CD4-positive, alpha-beta memory T cell (primary cell): ENCODE measurements around the gene ROBO1. TPM values are rescaled to one million over a fixed set of nuclear protein-coding genes. Genes with fewer than 3 reads are reported as not detected.
"Not testable (repeated sequence)": the region's sequence is repeated elsewhere in the genome, so short reads cannot be mapped to it uniquely, and the experiment has no call there.

Experiments used
- CTCF ChIA-PET: fragments of 350-600 bp; sonication (Branson Sonifier 250); formaldehyde crosslinking; loops from one replicate; lab custom pipeline; 2021; ENCODE audit warnings: inconsistent platforms; ENCODE audit not compliant: partially characterized antibody; lab: Charles Lee
- POLR2A ChIA-PET: fragments of 350-600 bp; sonication (Branson Sonifier 250); formaldehyde crosslinking; loops from one replicate; lab custom pipeline; 2021; ENCODE audit not compliant: partially characterized antibody; lab: Charles Lee
- DNase-seq, 5 donors: peaks; one replicate each; pipeline versions ENCODE4 v3.0.0 to v3.0.0-alpha.2; 2020 to 2022; ENCODE audit warnings: mixed read lengths in 1 of 5
- H3K27ac ChIP-seq: one replicate; pipeline ENCODE4 v1.7.0; 2013; ENCODE audit warnings: low read depth, low read length
- H3K27me3 ChIP-seq: 2 replicates; pipeline ENCODE4 v1.7.0; 2013; ENCODE audit warnings: mild to moderate bottlenecking, low read length, moderate library complexity; ENCODE audit not compliant: insufficient read depth
- H3K36me3 ChIP-seq: 2 replicates; pipeline ENCODE4 v1.7.0; 2013; ENCODE audit warnings: mild to moderate bottlenecking, low read length, moderate library complexity; ENCODE audit not compliant: insufficient read depth
- H3K4me1 ChIP-seq: 2 replicates; pipeline ENCODE4 v1.7.0; 2013; ENCODE audit warnings: mild to moderate bottlenecking, low read length, moderate library complexity; ENCODE audit not compliant: insufficient read depth
- H3K4me3 ChIP-seq, 2 donors: one replicate each; pipeline ENCODE4 v1.7.0; 2013; ENCODE audit warnings: low read length in 2 of 2, mild to moderate bottlenecking in 1 of 2
- H3K9me3 ChIP-seq, 2 donors: one replicate each; pipeline ENCODE4 v1.7.0; 2013; ENCODE audit warnings: low read length in 2 of 2, control low read depth in 1 of 2; ENCODE audit not compliant: control insufficient read depth in 1 of 2
- H3K27ac Mint-ChIP-seq, 7 donors: one replicate each; pipeline ENCODE4 v1.8.0; 2020 to 2021; ENCODE audit warnings: mixed read lengths in 7 of 7, mild to moderate bottlenecking in 6 of 7, inconsistent platforms in 3 of 7, moderate library complexity in 3 of 7
- H3K27me3 Mint-ChIP-seq, 2 donors: one replicate each; pipeline ENCODE4 v1.8.0; 2020 to 2021; ENCODE audit warnings: mixed read lengths in 2 of 2
- H3K36me3 Mint-ChIP-seq, 2 donors: one replicate each; pipeline ENCODE4 v1.8.0; 2020 to 2021; ENCODE audit warnings: mixed read lengths in 2 of 2, inconsistent platforms in 1 of 2, mild to moderate bottlenecking in 1 of 2
- H3K4me1 Mint-ChIP-seq, 4 donors: one replicate each; pipeline ENCODE4 v1.8.0; 2020 to 2021; ENCODE audit warnings: mixed read lengths in 4 of 4, mild to moderate bottlenecking in 1 of 4
- H3K4me3 Mint-ChIP-seq, 8 donors: one replicate each; pipeline ENCODE4 v1.8.0; 2020 to 2021; ENCODE audit warnings: mixed read lengths in 8 of 8, mild to moderate bottlenecking in 7 of 8, moderate library complexity in 6 of 8, inconsistent platforms in 3 of 8
- H3K9me3 Mint-ChIP-seq, 8 donors: one replicate each; pipeline ENCODE4 v1.8.0; 2020 to 2021; ENCODE audit warnings: mixed read lengths in 8 of 8, mild to moderate bottlenecking in 5 of 8, inconsistent platforms in 3 of 8, moderate library complexity in 1 of 8
- intact Hi-C: fragments of 100-400 bp; cut with micrococcal nuclease; formaldehyde crosslinking; loops from one replicate; pipeline ENCODE4 v1.15.1; 2023
- polyA plus RNA-seq, 2 donors: library from polyadenylated mRNA; unstranded; fragments of 300-500 nt; fragmentation: Illumina TruSeq; gene quantifications; one replicate each; pipeline ENCODE4 v1.2.3, GENCODE V29; 2021
- total RNA-seq, 2 experiments: library from RNA; stranded (reverse); gene quantifications; one replicate each; pipeline ENCODE4 v1.2.3, GENCODE V29; 2021

Gene ROBO1
- total and polyA plus RNA-seq, 4 experiments from 2014 or later = not detected

DNA sequence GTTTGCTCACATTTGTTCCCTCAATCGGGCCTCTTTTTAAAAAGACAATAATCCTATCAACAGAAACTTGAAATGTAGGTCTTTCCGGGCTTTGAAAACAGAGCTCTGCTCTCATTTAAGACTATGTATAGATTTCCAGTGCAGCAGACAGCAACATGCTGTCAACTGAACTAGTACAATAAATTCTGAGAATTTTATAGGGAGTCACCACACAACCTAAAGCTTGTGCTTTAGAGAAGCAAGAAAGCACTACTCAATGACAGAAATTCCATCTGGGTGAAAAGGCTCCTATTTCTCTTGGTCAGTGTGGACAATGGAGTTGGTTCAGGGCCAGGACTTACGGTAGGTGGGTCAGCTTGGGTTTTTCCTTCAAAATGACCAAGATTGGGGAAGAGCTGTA lies 583.5 kb downstream of the ROBO1 start:
- Mint-ChIP-seq H3K4me3 (no peak overlapping the region), H3K36me3 (no peaks in the 10 kb centered on the region), H3K4me1 (no peaks in the 10 kb centered on the region), H3K9me3 (peaks cover 4 to 21% (median 15%) of the 10 kb centered on the region in 8 donors), H3K27me3 (no peaks in the 10 kb centered on the region), H3K27ac (no peak overlapping the region)
- no peak for DNase-seq
- Histone ChIP-seq H3K36me3 (no peaks in the 10 kb centered on the region), H3K4me3 (no peak overlapping the region), H3K27me3 (no peaks in the 10 kb centered on the region), H3K9me3 (peaks cover 0 to 3% of the 10 kb centered on the region in 2 donors), H3K27ac (no peak overlapping the region), H3K4me1 (no peaks in the 10 kb centered on the region)
- ChIA-PET CTCF (no interaction called here), POLR2A (no interaction called here)
- intact Hi-C loops = no loop called here

DNA sequence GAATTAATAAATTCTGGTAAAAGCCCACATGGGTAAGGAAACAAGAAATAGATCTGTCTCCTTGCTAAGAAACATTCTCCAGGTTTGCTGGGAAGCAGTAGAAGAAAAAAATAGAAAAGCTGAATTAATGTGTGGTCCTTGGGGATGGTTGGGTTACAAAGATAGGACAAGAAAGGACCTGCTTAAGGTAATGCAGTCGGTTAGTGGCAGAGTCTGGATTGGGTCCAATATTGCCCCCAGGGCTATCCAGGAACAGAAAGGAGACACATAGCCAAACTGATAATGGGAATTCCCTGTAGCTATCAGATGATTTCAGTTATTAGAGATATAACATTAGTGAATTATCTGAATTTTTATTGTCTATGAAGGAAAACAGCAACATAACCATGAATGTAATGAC lies 584.3 kb downstream of the ROBO1 start:
- Histone ChIP-seq H3K27me3 (no peaks in the 10 kb centered on the region), H3K4me1 (no peaks in the 10 kb centered on the region), H3K36me3 (no peaks in the 10 kb centered on the region), H3K27ac (no peak overlapping the region), H3K9me3 (peaks cover 0 to 3% of the 10 kb centered on the region in 2 donors), H3K4me3 (no peak overlapping the region)
- ChIA-PET CTCF (no interaction called here), POLR2A (no interaction called here)
- no peak overlapping the region for H3K27ac Mint-ChIP-seq
- no peaks in the 10 kb centered on the region for H3K4me1 Mint-ChIP-seq
- no peaks in the 10 kb centered on the region for H3K27me3 Mint-ChIP-seq
- no peaks in the 10 kb centered on the region for H3K36me3 Mint-ChIP-seq
- peaks cover 4 to 21% (median 15%) of the 10 kb centered on the region in 8 donors for H3K9me3 Mint-ChIP-seq
- H3K4me3 Mint-ChIP-seq = no peak overlapping the region
- intact Hi-C loops = no loop called here
- no peak for DNase-seq

DNA sequence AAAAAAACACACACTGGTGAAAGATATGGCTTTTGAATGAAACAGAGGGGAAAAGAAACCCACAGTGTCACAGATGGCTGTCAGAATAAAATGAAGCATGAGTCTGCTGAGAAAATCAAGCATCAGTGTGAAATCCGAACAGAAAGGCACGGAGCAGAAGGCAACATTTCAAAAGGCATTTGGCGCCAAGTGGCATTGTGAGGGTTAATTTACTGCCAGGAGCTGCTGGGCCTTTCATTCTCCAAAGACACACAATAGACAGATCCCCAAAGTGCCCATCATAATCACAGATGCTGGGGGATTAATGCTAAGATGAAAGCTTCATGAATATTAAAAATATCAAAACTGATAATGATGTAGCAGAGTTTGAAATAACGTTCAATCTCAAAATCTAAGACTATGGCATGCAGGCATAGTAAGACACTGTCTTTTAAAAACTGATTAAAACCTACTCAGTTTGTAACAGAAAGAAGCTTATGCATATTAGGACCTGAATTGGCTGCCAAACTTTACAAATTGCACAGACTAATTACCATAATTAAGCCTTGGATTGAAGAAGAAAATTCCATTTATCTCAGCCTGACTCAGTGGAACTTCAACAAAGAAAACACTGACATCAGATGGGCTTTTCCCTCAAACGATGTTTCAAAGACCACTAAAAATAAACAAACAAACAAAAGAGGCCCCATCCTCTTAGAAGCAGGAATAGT lies 589.2 kb downstream of the ROBO1 start:
- Mint-ChIP-seq H3K27ac (no peak overlapping the region), H3K9me3 (peaks cover 4 to 21% (median 14%) of the 10 kb centered on the region in 8 donors)

DNA sequence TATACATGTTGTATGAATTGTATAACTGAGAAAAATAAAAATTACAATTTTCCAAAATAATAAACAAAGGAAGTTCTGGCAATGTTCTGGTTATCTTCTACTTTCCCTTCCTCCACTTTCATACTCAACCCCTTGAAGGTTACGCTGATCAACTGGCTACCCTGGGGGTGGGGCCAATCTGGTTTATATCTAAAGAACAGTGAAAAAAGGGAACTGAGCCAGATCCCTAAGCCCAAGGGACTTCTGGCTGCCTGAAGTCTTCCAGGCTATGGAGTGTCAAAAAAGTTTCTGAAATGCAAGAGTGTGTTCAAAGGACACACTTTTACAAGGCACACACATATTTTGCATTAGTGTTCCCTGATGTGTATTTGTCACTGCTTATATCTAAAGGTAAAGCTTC lies 591.9 kb downstream of the ROBO1 start:
- peaks cover 0 to 11% (median 6%) of the 10 kb centered on the region in 8 donors for H3K9me3 Mint-ChIP-seq
- intact Hi-C loops = no loop called here
- POLR2A ChIA-PET = no interaction called here

More for the DNA sequence above, 589.2 kb downstream of the ROBO1 start:
- Histone ChIP-seq H3K4me1 (no peaks in the 10 kb centered on the region), H3K27ac (no peak overlapping the region), H3K4me3 (no peak overlapping the region), H3K36me3 (no peaks in the 10 kb centered on the region), H3K9me3 (no peaks in the 10 kb centered on the region), H3K27me3 (no peaks in the 10 kb centered on the region)
- Mint-ChIP-seq H3K4me1 (no peaks in the 10 kb centered on the region), H3K4me3 (no peak overlapping the region), H3K27me3 (no peaks in the 10 kb centered on the region), H3K36me3 (no peaks in the 10 kb centered on the region)
- DNase-seq = no peak
- intact Hi-C loops = no loop called here
- ChIA-PET POLR2A (no interaction called here), CTCF (no interaction called here)

DNA sequence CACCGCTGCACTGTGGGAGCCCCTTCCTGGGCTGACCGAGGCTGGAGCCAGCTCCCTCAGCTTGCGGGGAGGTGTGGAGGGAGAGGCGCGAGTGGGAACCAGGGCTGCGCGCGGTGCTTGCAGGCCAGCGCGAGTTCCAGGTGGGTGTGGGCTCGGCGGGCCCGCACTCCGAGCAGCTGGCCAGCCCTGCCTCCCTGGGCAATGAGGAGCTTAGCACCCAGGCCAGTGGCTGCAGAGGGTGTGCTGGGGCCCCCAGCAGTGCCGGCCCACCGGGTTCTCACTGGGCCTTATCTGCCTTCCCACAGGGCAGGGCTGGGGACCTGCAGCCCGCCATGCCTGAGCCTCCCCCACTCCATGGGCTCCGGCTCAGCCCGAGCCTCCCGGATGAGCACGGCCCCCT lies 594.5 kb downstream of the ROBO1 start:
- POLR2A ChIA-PET, H3K4me1 Mint-ChIP-seq, intact Hi-C loops: not testable (repeated sequence)

More for the DNA sequence above, 591.9 kb downstream of the ROBO1 start:
- H3K36me3 Mint-ChIP-seq = no peaks in the 10 kb centered on the region
- H3K4me3 Mint-ChIP-seq = no peak overlapping the region
- no peak for DNase-seq
- H3K4me3 ChIP-seq = no peak overlapping the region
- no peak overlapping the region for H3K27ac Mint-ChIP-seq
- no peaks in the 10 kb centered on the region for H3K27me3 Mint-ChIP-seq
- no peaks in the 10 kb centered on the region for H3K4me1 Mint-ChIP-seq
- H3K4me1 ChIP-seq = no peaks in the 10 kb centered on the region
- H3K36me3 ChIP-seq = no peaks in the 10 kb centered on the region
- H3K27me3 ChIP-seq = no peaks in the 10 kb centered on the region
- no peaks in the 10 kb centered on the region for H3K9me3 ChIP-seq
- no peak overlapping the region for H3K27ac ChIP-seq
- CTCF ChIA-PET = no interaction called here

DNA sequence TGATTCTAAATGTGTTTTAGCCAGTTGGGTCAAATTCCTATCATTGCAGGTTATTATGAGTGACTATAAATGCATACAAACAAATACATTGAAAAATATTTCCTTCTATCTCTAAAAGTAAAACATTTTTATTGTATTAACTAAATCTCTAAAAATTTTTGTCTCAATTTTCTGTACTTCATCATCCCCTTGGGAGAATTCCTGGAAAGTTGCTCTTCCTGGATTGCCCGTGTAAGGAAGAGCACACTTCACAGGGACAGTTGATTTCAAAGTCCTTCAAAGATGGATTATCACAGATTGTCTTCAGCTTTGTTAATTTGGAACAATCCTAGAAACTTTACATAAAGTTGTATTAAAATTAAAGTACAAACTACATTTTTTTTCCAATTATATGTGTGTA lies 595.6 kb downstream of the ROBO1 start:
- Histone ChIP-seq H3K4me3 (no peak overlapping the region), H3K9me3 (no peaks in the 10 kb centered on the region), H3K4me1 (no peaks in the 10 kb centered on the region), H3K27me3 (no peaks in the 10 kb centered on the region), H3K36me3 (no peaks in the 10 kb centered on the region), H3K27ac (no peak overlapping the region)
- Mint-ChIP-seq H3K27ac (no peak overlapping the region), H3K27me3 (no peaks in the 10 kb centered on the region), H3K9me3 (peaks cover 0 to 18% (median 10%) of the 10 kb centered on the region in 8 donors), H3K4me3 (no peak overlapping the region), H3K4me1 (no peaks in the 10 kb centered on the region), H3K36me3 (peaks cover 0 to 3% of the 10 kb centered on the region in 2 donors)
- intact Hi-C loops = no loop called here
- CTCF ChIA-PET = no interaction called here
- DNase-seq = no peak
- POLR2A ChIA-PET = no interaction called here

More for the DNA sequence above, 594.5 kb downstream of the ROBO1 start:
- H3K36me3 ChIP-seq, H3K36me3 Mint-ChIP-seq, H3K27me3 ChIP-seq, H3K27me3 Mint-ChIP-seq, DNase-seq, H3K27ac Mint-ChIP-seq, H3K4me3 ChIP-seq, H3K9me3 ChIP-seq, H3K4me1 ChIP-seq, CTCF ChIA-PET, H3K4me3 Mint-ChIP-seq, H3K27ac ChIP-seq: not testable (repeated sequence)
- H3K9me3 Mint-ChIP-seq = peaks cover 0 to 14% (median 7%) of the 10 kb centered on the region in 8 donors

DNA sequence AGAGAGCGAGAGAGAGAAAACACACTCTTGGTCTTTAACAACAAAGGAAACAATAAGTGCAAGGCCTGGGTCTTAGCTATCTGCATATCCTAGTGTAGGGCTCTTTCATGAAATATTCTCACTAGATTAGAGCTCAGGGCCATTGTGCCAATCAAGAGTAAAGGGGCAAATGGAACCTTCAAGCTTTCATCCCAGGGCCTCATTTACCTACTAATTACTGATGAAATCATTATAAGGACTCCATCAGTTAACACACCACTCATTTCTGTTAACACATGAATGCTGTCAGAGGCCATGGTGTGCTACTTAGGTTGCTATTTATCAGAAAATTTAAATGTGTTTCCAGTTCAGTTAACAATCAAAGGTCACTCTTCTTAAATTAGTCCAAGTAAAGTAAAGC lies 597.8 kb downstream of the ROBO1 start:
- CTCF ChIA-PET = no interaction called here
- Mint-ChIP-seq H3K9me3 (peaks cover 0 to 20% (median 12%) of the 10 kb centered on the region in 8 donors), H3K36me3 (peaks cover 0 to 3% of the 10 kb centered on the region in 2 donors), H3K4me1 (no peaks in the 10 kb centered on the region), H3K4me3 (no peak overlapping the region), H3K27me3 (no peaks in the 10 kb centered on the region), H3K27ac (no peak overlapping the region)
- POLR2A ChIA-PET = no interaction called here
- Histone ChIP-seq H3K4me1 (no peaks in the 10 kb centered on the region), H3K27me3 (no peaks in the 10 kb centered on the region), H3K36me3 (no peaks in the 10 kb centered on the region), H3K4me3 (no peak overlapping the region), H3K27ac (no peak overlapping the region), H3K9me3 (no peaks in the 10 kb centered on the region)
- DNase-seq = no peak
- intact Hi-C loops = no loop called here
